ENCODE measurements around the gene HOXA7.
A peak's percentile ranks its signal among the peaks of the same experiment; 100 is the strongest.

HOXA7 gene

DNA sequence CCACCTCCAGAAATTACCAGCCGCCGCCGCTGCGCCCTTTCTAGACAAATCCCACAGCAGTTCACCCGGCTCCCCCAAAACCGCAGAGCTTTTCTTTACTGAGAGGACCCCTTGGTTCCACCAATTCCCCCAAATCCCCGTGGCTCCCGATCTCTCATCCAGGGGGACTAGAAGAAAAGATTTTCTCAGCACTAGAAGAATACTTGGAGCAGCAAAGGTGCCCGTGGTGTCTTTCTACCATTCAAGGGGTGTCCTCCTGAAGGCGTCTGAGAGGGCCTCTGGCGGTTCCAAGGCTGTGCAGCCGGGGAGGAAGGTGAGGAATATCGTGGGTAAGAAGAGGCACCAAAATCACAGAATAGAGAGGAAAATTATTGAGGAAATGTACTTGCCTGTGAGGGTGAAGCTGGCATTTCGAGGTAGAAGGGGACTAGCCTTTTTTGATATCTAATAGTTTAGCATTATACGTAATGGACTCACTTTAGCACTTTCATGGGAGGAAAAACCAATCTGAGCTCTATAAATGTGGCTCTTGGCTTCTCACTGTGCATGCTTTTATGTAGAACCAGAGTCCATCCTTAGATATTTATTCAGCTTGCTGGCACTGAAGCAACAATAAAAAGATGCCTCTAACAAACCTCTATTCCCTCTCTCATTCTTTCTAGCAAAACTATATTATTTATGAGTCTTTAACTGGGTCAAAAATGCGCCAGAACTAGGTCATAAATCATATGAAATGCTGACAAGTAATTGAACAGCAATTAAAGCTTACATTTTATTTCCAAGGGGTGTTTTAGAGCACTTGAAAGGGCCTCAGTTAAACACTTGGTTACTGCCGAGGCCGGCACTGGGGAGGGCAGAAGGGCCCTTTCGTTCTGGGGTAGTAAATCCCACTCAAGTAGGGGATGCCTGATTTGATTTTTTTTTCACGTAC is 40.2 kb downstream of the HOXA7 start:
- peak; percentile 31 for DNase-seq

DNA sequence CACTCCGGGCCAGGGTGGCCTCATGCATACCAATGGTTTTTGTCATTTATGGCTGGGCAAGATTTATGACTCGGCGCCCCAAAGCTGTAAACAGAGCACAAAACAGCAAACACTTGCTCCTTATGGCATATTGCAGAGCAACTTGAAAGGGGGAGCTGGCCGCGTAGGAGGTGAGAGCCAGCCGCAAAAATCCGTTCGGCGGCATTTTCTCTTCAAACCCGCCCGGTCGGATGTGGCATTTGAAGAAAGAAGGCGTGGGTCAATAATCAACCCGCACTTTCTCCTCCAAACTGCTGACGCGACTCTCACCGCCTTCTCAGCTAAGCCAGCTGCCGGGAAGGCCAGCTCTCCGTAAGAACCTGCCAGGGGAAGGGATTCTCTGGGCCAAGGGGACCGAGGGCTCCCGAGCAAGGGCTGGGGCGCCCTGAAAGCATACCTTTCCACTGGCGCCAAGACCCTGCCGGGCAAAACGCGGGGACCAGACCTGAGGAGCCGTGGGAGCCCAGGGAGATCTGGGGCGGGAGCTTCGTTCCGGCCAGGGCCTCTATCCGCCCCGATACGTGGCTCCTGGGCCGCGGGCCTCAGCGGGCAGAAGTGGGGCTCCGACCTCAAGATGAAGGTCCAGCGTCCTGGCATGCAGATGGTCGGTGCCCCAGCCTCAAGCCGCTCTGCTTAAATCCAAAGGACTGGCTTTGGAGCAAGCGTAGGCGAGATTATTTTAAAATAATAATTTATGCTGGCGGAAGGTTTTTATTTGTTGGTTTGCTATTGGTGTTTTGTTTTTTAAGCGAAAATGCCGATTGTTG is 41.1 kb downstream of the HOXA7 start:
- DNase-seq, result no peak

GRCh38 chr7:27114881-27115220 is 41.6 kb downstream of the HOXA7 start:
- DNase-seq, result no peak

GRCh38 chr7:27113991-27114769 is 42.3 kb downstream of the HOXA7 start:
- DNase-seq, result no peak

- DNase-seq, result no peak
Measured at GRCh38 chr7:27112955-27113949, 43.2 kb downstream of the HOXA7 start.

GRCh38 chr7:27112361-27112760 is 44.1 kb downstream of the HOXA7 start:
- no peak for DNase-seq

- no peak for DNase-seq
Measured at GRCh38 chr7:27111751-27112277, 44.7 kb downstream of the HOXA7 start.

- no peak for DNase-seq
Measured at GRCh38 chr7:27111042-27111750, 45.3 kb downstream of the HOXA7 start.

GRCh38 chr7:27110186-27111031 is 46.1 kb downstream of the HOXA7 start:
- DNase-seq, result peak; percentile 55

DNA sequence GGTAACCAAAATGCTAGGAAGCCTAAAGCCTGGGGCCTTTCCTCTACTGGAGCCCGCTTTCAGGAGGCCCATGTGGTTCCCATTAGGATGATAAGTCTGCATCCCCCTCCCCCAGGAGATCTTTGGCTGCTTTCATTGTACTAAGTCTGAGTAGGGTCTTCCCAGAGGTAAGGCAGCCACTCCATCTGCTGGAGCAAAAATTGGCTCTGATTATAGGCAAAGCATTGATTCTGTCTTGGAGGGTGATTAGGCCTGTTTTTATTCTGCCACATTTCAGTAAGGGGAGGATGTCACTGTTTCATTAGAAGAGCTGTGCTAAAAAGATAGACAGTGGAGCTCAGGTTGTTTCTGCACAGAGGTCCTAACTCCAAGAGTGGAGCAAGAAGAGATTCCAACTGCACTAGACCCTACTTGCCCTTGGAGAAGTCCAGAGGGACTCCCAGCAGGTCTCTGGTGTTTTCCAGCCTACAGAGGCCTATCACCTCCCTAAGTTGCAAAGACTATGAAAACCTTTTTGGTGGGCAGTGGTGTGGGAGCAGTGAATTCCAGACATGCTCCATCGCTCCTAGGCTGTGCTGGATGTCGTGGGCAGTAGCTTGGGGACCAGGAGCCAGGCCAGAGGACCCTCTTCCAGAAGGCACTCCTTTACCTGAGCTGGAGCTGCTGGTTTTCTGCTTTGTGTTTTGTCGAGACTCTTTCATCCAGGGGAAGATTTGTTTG is 46.8 kb downstream of the HOXA7 start:
- DNase-seq, result no peak

DNA sequence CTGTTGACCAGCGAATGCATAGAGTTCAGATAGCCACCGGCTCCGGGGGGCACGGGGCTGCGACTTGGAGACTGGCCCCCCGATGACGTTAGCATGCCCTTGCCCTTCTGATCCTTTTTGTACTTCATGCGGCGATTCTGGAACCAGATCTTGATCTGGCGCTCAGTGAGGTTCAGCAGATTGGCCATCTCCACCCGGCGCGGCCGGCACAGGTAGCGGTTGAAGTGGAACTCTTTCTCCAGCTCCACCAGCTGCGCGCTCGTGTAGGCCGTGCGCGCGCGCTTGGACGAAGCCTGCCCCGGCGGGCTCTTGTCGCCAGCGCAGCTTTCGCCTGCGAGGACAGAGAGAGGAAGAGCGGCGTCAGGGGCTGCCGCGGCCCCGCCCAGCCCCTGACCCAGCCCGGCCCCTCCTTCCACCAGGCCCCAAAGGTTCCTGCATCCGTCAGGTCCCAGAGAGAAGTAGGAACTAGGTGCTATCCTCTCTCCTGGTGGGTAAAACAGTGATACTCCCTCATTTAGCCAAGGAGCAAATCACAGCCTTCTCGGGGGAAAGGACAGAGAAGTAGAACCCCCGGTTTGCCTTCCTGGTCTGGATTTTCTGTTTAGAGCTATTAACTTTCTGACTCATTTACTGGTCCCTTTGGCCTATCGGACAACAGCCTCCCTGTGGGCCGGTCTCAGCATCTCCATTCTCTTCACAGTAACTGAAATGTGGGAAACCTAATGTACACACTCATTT is 47.9 kb downstream of the HOXA7 start:
- no peak for DNase-seq

DNA sequence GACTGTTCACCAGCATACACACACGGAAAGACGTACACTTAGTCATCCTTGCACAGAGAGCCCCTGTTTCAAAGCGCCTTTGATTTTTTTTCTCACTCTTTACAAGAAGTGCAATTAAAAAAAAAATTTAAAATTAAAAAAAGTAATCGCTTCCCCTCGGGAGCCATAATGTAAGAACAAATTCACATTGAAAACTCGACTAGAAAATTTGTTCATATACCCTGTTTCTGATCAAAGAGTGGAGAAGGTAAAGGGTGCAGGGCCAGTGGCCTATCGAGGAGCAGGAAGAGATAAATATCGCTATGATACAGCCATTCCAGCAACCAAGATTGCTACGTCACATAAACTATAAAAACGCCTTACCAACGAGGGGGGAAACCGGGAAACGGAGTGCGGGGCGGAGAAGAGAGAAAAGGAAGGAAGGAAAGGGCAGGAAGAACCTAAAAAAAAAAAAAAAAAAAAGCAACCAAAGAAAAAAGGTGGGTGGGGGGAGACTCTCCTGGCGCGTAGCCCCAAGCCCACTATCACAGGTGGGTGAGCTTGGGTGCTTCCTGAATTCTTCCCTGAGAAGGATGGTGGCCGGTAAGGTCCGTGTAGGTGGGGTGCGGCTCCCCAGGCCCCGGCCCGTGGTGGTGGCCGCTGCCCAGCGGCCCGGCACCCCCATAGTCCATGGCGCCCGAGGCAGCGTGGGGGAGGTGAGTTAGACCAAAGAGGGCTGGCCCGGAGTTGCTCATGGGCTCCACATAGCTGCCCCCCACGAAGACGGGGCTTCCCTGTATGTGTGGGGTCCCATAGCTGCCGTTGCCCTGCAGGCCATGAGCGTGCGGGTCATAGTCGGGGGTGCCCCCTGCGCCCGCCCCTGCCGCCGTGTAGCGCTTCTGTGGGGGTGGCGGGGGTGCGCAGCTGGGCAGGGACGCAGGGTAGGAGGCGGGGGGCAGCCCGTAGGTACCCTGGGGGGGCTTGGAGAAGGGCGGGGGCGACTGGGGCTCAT is 48.8 kb downstream of the HOXA7 start:
- no peak for DNase-seq

DNA sequence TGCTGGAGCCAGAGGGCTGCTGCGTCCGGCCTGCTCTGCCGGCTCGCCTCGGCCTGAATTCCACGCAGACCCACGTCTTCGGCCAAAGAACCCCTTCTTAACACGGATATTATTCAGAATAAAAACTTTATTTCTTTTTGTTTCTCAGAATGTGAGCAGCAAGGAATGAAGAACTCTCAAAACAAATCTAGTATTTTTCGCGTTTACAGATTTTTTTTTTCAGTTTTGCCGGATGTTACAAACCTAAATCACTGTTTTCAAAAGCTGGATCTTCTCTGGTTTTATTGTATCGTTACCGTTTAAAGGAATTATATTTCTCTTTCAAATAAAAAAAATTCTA is 49.6 kb downstream of the HOXA7 start:
- DNase-seq, result no peak

DNA sequence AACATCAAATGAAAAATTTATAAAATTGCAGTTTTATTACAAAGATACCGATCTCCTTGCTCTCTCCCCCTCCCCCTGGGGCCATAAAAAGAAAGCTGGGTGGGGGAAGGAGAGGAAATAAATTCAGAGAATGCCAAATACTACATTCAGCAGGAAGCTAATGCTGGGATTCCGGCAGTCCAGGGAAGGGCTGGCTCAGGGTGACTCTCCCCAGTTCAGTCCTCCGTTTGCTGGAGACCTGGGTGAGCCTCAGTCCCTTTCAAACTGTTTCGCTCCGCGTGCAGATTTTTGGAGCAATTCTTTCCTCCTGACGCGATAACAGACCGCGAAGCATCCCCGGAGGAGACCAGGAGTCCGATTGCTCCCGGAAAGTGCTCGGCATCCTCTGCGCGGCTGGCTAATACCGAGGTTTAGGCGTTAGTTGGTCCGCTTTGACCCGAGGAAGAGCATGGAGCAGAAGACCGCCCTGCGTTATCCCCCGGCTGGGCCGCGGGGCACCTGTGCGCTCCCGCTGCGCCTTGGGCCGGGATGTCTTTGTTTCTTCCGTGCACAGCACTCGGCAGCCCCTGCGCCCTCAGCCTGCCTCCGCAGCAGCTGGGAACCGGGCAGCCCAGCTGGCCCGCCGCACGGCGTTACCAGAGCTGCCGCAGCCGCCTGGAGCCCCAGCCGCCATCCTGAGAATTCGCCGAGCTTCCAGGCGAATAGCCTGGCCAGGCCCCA is 50.1 kb downstream of the HOXA7 start:
- DNase-seq, result no peak

GRCh38 chr7:27105301-27106031 is 51.0 kb downstream of the HOXA7 start:
- DNase-seq, result no peak

Measured in NCI-H1092 treated with DMSO at 0.1 percent for 48 hours (cell line).